Panc1 (cell line): ENCODE data around the gene KIF21B. TPM values are rescaled to one million over a fixed set of nuclear protein-coding genes. Genes with fewer than 3 reads are reported as not detected.

ENCODE experiments used
- ATAC-seq: fragments of 200-7000 bp; cut with Tn5 transposase; 2 replicates; pipeline ENCODE4 v1.9.1; 2020; ENCODE audit warnings: mild to moderate bottlenecking, moderate library complexity
- BruUV-seq: library from RNA; stranded (reverse); fragments of 400-500 nt; replicated peaks from 2 replicates; lab custom pipeline; 2021; lab: Mats Ljungman, UMichigan
- CTCF ChIA-PET: fragments of 300-600 bp; sonication (Branson Sonifier 250); formaldehyde crosslinking; loops from one replicate; lab custom pipeline; 2022; ENCODE audit warnings: antibody characterized with exemption; lab: Charles Lee
- POLR2A ChIA-PET: fragments of 300-600 bp; sonication (Branson Sonifier 250); formaldehyde crosslinking; loops from one replicate; lab custom pipeline; 2022; ENCODE audit warnings: antibody characterized with exemption; lab: Charles Lee
- DNase-seq: peaks from one replicate; pipeline ENCODE4 v3.0.0-alpha.2; 2010; ENCODE audit warnings: low read depth, low spot score
- H3K27ac ChIP-seq: 2 replicates; pipeline ENCODE4 v1.5.1; 2011; ENCODE audit warnings: mild to moderate bottlenecking, low read length, inconsistent platforms
- H3K27me3 ChIP-seq: fragments of 200-500 bp; sonication (Bioruptor generic); 2 replicates; pipeline ENCODE4 v1.6.0; 2014; ENCODE audit warnings: low read length, inconsistent platforms; ENCODE audit not compliant: control insufficient read depth, insufficient read depth
- H3K36me3 ChIP-seq: fragments of 200-500 bp; sonication (Bioruptor generic); 2 replicates; pipeline ENCODE4 v1.5.1; 2014; ENCODE audit warnings: inconsistent platforms, mild to moderate bottlenecking, low read length, moderate library complexity; ENCODE audit not compliant: control insufficient read depth, insufficient read depth
- H3K4me1 ChIP-seq: 2 replicates; pipeline ENCODE4 v1.5.1; 2011; ENCODE audit warnings: inconsistent platforms, mild to moderate bottlenecking, low read length, moderate library complexity; ENCODE audit not compliant: control insufficient read depth, insufficient read depth
- H3K4me3 ChIP-seq, 2 experiments: 2 replicates each; pipeline ENCODE4 v1.5.1; 2011 to 2012; ENCODE audit warnings: low read depth in 2 of 2, low read length in 2 of 2, mild to moderate bottlenecking in 2 of 2, inconsistent platforms in 1 of 2, moderate library complexity in 1 of 2
- H3K9me3 ChIP-seq: fragments of 200-500 bp; sonication (Bioruptor generic); 2 replicates; pipeline ENCODE4 v1.5.1; 2014; ENCODE audit warnings: low read depth, mild to moderate bottlenecking, inconsistent platforms, low read length, moderate library complexity; ENCODE audit not compliant: control insufficient read depth, insufficient read depth
- CTCF ChIP-seq: fragments of 450-650 bp; IDR thresholded peaks from 2 replicates; pipeline ENCODE4 v1.5.1; 2017; ENCODE audit warnings: mild to moderate bottlenecking
- POLR2AphosphoS5 ChIP-seq: IDR thresholded peaks from 2 replicates; pipeline ENCODE4 v1.6.1; 2012; ENCODE audit warnings: mild to moderate bottlenecking, low read depth, low read length, moderate library complexity
- SIN3A ChIP-seq: IDR thresholded peaks from 2 replicates; pipeline ENCODE4 v1.6.1; 2012; ENCODE audit warnings: low read depth, mild to moderate bottlenecking, low read length, moderate library complexity, borderline replicate concordance; ENCODE audit not compliant: insufficient read depth
- TCF7L2 ChIP-seq: IDR thresholded peaks from 2 replicates; pipeline ENCODE4 v1.6.1; 2011; ENCODE audit warnings: mild to moderate bottlenecking, low read depth, low read length, inconsistent platforms
- in situ Hi-C: cut with HindIII; loops from 2 replicates; pipeline ENCODE4 v1.10.0; 2016; ENCODE audit warnings: low sequenced_read_pairs, low pct_unique_long_range_greater_than_20kb
- intact Hi-C: fragments of 100-400 bp; cut with micrococcal nuclease; formaldehyde crosslinking; loops from one replicate; pipeline ENCODE4 v1.10.0; 2022; ENCODE audit not compliant: unreplicated experiment
- total RNA-seq: library from RNA; stranded (reverse); gene quantifications from one replicate; pipeline ENCODE4 v1.2.1, GENCODE V29; 2021; ENCODE audit not compliant: unreplicated experiment
- TF ChIP-seq, protein P1 (sequence below), 2 experiments: IDR thresholded peaks; 2 replicates each; pipeline ENCODE4 v1.6.1; 2011 to 2012; ENCODE audit warnings: low read depth in 2 of 2, control low read depth in 1 of 2, low read length in 1 of 2, mild to moderate bottlenecking in 1 of 2, moderate library complexity in 1 of 2; ENCODE audit not compliant: insufficient read depth in 1 of 2

KIF21B gene
- total RNA-seq, 1 experiment from 2014 or later: 0.46 TPM

DNA sequence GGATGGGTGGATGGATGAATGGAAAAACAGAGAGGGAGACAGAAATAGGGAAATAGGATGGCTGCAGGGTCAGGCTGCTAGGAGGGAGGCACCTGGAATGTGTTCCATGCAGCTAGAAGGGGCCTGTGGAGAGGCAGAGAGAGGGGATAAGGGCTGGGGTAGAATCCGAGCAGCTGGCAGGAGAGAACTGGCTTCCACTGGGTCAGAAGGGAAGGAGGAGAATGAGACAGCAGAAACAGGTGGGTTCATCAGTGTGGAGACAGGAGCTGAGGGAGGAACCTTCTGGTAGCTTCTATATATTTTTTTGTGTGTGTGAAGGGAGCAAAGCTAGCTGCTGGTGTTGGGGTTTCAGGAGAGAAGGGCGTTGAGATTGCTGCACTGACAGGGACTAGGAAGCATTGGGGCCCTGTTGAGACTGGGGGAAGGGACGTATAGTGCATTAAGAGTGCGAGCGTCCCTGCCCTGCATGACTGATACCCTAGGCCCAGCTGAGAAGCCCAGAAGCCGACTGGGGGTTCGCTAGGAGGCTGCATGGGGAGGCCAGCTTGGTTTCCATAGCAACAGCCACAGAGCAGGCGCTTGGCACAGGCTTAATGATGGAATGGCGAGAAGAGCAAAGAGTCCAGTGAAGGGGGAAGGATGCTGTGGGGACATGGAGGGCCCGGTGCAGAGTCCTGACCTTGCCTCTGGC, 14.8 kb upstream of the KIF21B start:
- DNase-seq (no peak), ATAC-seq (no peak)
- TF ChIP-seq POLR2AphosphoS5: no peak
- TF ChIP-seq TCF7L2: no peak
- TF ChIP-seq CTCF: no peak
- TF ChIP-seq, protein P1, sequence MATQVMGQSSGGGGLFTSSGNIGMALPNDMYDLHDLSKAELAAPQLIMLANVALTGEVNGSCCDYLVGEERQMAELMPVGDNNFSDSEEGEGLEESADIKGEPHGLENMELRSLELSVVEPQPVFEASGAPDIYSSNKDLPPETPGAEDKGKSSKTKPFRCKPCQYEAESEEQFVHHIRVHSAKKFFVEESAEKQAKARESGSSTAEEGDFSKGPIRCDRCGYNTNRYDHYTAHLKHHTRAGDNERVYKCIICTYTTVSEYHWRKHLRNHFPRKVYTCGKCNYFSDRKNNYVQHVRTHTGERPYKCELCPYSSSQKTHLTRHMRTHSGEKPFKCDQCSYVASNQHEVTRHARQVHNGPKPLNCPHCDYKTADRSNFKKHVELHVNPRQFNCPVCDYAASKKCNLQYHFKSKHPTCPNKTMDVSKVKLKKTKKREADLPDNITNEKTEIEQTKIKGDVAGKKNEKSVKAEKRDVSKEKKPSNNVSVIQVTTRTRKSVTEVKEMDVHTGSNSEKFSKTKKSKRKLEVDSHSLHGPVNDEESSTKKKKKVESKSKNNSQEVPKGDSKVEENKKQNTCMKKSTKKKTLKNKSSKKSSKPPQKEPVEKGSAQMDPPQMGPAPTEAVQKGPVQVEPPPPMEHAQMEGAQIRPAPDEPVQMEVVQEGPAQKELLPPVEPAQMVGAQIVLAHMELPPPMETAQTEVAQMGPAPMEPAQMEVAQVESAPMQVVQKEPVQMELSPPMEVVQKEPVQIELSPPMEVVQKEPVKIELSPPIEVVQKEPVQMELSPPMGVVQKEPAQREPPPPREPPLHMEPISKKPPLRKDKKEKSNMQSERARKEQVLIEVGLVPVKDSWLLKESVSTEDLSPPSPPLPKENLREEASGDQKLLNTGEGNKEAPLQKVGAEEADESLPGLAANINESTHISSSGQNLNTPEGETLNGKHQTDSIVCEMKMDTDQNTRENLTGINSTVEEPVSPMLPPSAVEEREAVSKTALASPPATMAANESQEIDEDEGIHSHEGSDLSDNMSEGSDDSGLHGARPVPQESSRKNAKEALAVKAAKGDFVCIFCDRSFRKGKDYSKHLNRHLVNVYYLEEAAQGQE (IDR thresholded peaks at IDR 0.05; ENCODE audit: insufficient read depth in 1 of 2, low read depth in 2 of 2, low read length in 1 of 2): no peak
- TF ChIP-seq SIN3A: no peak
- Histone ChIP-seq H3K4me1 (no peaks in the 10 kb centered on the region), H3K36me3 (no peaks in the 10 kb centered on the region), H3K4me3 (no peak overlapping the region), H3K27ac (no peak overlapping the region), H3K9me3 (no peaks in the 10 kb centered on the region), H3K27me3 (no peaks in the 10 kb centered on the region)
- ChIA-PET POLR2A (no interaction called here), CTCF (no interaction called here)
- intact Hi-C loops: no loop called here
- in situ Hi-C loops: no loop called here
- BruUV-seq: no TSS peak

DNA sequence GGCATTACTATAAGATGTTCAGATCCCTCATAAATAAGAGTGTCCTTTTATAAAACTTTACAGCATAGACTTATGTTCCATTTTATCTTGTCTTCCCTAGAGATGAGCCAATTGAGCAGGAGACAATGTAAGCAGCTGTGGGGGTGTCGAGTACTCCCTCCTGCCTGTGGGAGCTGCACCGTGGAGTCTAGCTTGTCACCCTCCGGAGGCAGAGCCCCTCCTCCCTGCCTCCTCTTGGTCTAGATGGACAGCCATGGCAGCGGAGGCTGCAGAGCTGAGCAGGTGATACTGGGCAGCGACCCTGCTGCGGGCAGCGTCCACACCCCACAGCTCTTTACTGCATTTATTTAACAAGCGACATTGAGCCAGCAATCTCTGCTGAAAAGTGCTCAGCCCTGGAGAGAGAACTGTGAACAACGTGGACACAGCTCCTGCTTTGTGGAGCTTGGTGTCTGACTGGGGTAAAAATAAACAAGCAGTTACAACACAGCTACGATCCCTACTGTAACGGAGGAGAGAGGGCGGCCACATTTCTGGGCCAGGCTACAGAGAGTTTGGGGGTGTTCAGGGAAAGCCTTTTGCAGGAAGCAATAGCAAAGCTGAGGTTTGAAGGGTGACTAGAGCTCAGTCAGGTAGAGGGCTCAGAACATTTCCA, 12.8 kb upstream of the KIF21B start:
- in situ Hi-C loops: no loop called here
- Histone ChIP-seq H3K9me3 (no peaks in the 10 kb centered on the region), H3K27me3 (peaks cover 4% of the 10 kb centered on the region; the same call in 1 of the 2 replicates), H3K4me3 (no peak overlapping the region), H3K4me1 (no peaks in the 10 kb centered on the region), H3K36me3 (no peaks in the 10 kb centered on the region), H3K27ac (no peak overlapping the region)
- POLR2A ChIA-PET: no interaction called here
- CTCF ChIA-PET: interaction anchor here (0.6 kb wide), 1 partner anchor 77 kb away, joined by 16 read pairs; no protein-coding TSS in a partner anchor
- no peak for ATAC-seq
- no TSS peak for BruUV-seq
- DNase-seq: no peak
- TF ChIP-seq POLR2AphosphoS5 (no peak), TCF7L2 (no peak), CTCF (no peak)
- intact Hi-C loops: no loop called here
